Tongue (tissue), 2 donors: Measurements from ENCODE around the gene TKTL2. TPM values are rescaled to one million over a fixed set of nuclear protein-coding genes. Genes with fewer than 3 reads are reported as not detected.
"Not testable (repeated sequence)": the region's sequence is repeated elsewhere in the genome, so short reads cannot be mapped to it uniquely, and the experiment has no call there.

Experiments used
- DNase-seq: peaks from one replicate; pipeline ENCODE4 v3.0.0-alpha.2; 2015
- total RNA-seq: library from RNA; depleted of rRNA; stranded (reverse); fragments of >200 nt; gene quantifications from one replicate; pipeline ENCODE4 v1.2.3, GENCODE V29; 2014

TKTL2 gene
- total RNA-seq, 1 donor from 2014 or later: not detected

- DNase-seq: no peak
Measured at GRCh38 chr4:163447481-163447880, 26.1 kb downstream of the TKTL2 start.

- not testable (repeated sequence) for DNase-seq
Measured at GRCh38 chr4:163447023-163447422, 26.5 kb downstream of the TKTL2 start.

GRCh38 chr4:163440040-163440439 is 33.5 kb downstream of the TKTL2 start:
- no peak for DNase-seq

Other genes starting within 250 kb of the TKTL2 start
- gene NPY1R, start 141.2 kb downstream of the TKTL2 start, total RNA-seq: 6.3 TPM
- gene NPY5R, start 129.9 kb downstream of the TKTL2 start, total RNA-seq: 0.41 TPM
- gene TMA16, start 20.9 kb upstream of the TKTL2 start, total RNA-seq: 40.6 TPM